Right forelimb (tissue), 1 donor: ENCODE results near the gene STARD3NL.
"Not testable (repeated sequence)": the region's sequence is repeated elsewhere in the genome, so short reads cannot be mapped to it uniquely, and the experiment has no call there.

ENCODE experiments used
- DNase-seq: peaks from one replicate; pipeline ENCODE4 v3.0.0-alpha.2; 2018

Gene STARD3NL

GRCh38 chr7:38178004-38178694, at the start of gene STARD3NL:
TSS of gene STARD3NL (plus strand) at chr7:38178245. CDS start at chr7:38207505, 29,260 bp downstream.
- DNase-seq: peak; percentile 96

- no peak for DNase-seq
Observed at GRCh38 chr7:38129162-38129561, 48.9 kb upstream of the STARD3NL start.

- no peak for DNase-seq
Observed at GRCh38 chr7:38129579-38129978, 48.5 kb upstream of the STARD3NL start.

- no peak for DNase-seq
Observed at GRCh38 chr7:38138171-38138570, 39.9 kb upstream of the STARD3NL start.

- no peak for DNase-seq
Observed at GRCh38 chr7:38141187-38141586, 36.9 kb upstream of the STARD3NL start.

GRCh38 chr7:38142736-38143135, 35.3 kb upstream of the STARD3NL start:
- no peak for DNase-seq

GRCh38 chr7:38147005-38147404, 31.0 kb upstream of the STARD3NL start:
- no peak for DNase-seq

- DNase-seq: no peak
Observed at GRCh38 chr7:38151556-38151955, 26.5 kb upstream of the STARD3NL start.

- no peak for DNase-seq
Observed at GRCh38 chr7:38153515-38153914, 24.5 kb upstream of the STARD3NL start.

- DNase-seq: no peak
Observed at GRCh38 chr7:38154278-38154677, 23.8 kb upstream of the STARD3NL start.

- no peak for DNase-seq
Observed at GRCh38 chr7:38160003-38160571, 18.0 kb upstream of the STARD3NL start.

GRCh38 chr7:38162036-38162435, 16.0 kb upstream of the STARD3NL start:
- DNase-seq: no peak

GRCh38 chr7:38163671-38164070, 14.4 kb upstream of the STARD3NL start:
- DNase-seq: no peak

- no peak for DNase-seq
Observed at GRCh38 chr7:38168890-38169570, 9.0 kb upstream of the STARD3NL start.

GRCh38 chr7:38169847-38170246, 8.2 kb upstream of the STARD3NL start:
- DNase-seq: peak; percentile 49

- DNase-seq: no peak
Observed at GRCh38 chr7:38171623-38172391, 6.2 kb upstream of the STARD3NL start.

- not testable (repeated sequence) for DNase-seq
Observed at GRCh38 chr7:38175547-38175946, 2.5 kb upstream of the STARD3NL start.

GRCh38 chr7:38177621-38178003, 433 bp upstream of the STARD3NL start:
- DNase-seq: no peak

- no peak for DNase-seq
Observed at GRCh38 chr7:38178695-38179344, 775 bp downstream of the STARD3NL start.

- DNase-seq: no peak
Observed at GRCh38 chr7:38179776-38180226, 1.8 kb downstream of the STARD3NL start.

- no peak for DNase-seq
Observed at GRCh38 chr7:38181111-38181510, 3.1 kb downstream of the STARD3NL start.

GRCh38 chr7:38182450-38182849, 4.4 kb downstream of the STARD3NL start:
- no peak for DNase-seq
